Stimulated activated naive CD4-positive, alpha-beta T cell (primary cell): ENCODE data around the gene LOC128125822.

Experiments
- DNase-seq, 6 experiments: peaks; one replicate each; lab custom pipeline; 2025; lab: John Stamatoyannopoulos, UW

LOC128125822 gene

DNA sequence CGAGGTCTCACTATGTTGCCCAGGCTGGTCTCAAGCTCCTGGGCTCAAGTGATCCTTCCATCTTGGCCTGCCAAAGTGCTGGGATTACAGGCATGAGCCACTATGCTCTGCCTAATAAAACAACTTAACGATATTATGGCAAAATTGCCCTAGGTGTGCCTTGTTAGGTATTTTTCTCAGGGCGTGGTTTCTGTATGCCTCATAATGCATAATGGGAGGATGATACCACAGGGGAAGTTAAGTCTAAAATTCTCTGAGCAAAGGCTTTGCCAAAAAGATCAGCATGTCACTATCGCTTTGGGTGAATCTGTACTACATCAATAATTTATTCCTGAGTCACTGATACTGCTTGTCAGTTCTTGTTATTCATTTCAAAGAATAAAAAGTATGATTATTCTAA lies 15.9 kb upstream of the LOC128125822 start:
- DNase-seq = no peak

DNA sequence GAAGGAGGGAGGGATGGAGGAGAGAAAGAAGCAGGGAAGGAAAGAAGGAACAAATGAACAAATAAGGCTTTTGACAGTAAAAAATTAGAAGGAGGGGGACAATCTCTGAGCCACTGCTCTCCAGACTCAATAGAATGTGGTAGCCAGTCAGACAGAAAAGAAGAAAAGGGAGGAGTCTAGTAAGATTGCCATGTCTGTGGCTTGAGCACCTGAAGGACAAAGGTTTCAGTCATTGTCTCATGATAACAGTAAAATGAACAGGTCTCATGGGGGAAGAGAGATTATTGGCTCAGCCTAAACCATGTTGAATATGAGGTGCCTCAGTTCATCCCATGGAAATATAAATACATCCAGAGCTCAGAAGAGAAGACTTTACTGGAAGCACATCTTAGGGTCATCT lies 14.0 kb upstream of the LOC128125822 start:
- no peak for DNase-seq

DNA sequence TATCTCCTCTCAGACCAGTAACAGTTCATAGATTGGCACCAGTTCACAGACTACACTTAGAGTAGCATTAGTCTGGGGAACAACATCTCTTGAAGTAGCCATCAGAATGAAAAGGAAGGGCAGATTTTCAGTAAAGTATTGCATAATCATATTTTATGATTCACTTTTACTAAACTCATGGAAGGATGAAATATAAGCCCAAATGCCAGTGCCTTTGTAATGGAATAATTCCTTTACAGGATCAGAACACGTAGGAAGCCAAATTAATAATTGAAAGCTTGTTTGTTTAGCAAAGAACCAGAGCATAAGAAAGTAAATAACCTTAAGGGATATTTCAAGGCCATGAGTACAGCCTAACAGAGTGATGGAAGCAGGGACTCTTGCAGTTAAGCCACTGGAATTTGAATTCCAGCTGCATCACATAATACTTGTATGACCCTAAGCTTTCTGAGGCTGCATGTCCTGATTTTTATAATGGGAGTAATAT lies 11.4 kb upstream of the LOC128125822 start:
- DNase-seq = no peak

DNA sequence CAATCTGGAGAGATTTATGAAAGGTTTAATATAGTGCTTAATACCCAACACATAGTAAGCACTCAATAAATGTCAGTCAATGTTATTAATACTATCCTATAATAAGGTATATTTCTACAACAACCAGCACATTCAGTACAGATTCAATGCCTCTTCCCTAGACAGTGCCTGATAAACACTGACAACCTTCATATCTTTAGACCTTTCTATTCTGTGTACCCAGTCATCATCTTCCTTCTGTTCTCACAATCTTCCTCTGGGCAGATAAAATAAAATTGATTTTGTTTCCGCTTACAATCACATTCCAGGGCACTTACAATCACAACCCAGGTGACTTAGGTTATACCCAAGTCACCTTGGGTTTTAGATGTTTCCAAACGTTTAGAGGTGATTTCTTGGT lies 11.0 kb upstream of the LOC128125822 start:
- no peak for DNase-seq

DNA sequence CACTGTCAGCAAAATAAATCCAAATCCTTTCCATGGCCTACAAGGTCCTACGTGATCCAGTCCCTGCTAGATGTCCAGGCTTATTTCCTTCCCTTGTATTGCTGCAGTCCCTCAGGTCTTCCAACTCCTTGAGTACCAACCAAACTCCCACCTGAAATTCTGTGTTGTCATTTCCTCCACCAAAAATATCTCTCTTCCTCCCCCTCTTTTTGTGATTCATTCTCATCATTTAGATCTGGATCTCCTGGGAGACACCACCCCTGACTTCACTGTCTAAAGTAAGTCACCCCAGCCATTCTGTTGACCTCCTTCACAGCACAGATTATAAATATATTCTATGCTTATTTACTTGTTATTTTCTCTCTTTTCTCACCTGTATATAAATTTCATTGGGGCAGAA lies 9.0 kb upstream of the LOC128125822 start:
- DNase-seq = no peak

DNA sequence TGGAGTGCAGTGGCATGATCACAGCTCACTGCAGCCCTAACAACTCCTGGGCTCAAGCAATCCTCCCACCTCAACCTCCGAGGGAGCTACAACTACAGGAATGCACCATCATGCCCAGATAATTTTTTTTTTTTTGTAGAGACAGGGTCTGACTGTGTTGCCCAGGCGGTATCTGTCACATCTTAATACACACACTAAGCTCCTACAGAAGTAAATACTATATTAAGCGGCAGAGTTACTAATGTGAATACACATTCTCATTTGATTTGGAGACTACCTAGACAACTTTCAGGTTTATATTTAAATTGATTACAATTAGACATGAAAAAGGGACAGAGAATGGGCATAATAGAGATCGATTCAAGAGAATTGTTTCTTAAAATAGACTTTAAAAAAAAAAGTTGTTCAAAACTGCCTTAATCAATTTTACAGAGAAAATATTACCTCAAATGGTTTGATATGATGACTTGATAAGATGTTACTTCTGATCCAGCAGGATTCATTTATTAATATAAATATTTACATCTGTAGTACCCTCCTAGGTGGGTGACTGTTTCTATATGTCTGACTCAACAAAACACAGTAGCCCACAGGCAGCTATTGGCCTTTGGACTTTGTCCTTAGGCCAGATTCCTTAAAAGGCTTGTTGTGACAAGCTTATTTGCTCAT lies 7.1 kb upstream of the LOC128125822 start:
- no peak for DNase-seq

DNA sequence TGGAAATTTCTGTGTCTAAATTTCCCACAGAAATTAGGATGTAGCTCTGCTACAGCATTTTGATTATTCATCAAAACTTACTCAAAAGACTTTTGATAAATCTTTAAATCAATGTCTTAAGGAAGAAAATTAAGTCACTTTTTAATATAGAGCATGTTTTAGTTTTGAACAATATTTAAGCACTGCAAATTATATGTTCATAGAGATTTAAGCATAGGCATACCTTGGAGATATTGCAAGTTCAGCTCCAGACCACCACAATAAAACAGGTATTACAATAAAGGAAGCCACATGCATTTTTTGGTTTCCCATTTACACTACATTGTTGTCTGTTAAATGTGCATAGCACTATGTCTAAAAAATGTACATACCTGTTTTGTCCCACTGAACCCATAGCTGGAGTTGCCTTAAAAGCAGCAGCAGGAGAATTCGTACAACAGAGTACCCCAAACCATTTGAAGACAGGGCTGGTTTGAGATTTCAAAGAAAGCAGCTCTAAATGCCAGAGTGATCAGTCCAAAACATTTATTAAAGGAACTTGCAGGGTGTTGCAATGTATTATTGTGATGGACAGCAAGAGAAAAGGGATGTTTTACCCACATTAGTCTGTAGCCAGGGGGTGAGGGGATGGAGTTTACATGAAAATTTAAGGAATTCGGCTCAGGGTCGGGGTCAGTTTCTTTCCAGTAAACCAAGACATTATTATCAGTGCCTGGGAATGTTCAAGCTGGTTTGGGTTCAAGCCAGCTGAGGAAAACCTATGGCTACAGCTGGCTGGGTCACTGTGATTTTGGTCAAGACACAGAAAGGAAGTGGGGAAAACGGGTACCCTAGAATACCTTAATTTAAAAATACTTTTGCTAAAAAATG lies 6.3 kb upstream of the LOC128125822 start:
- no peak for DNase-seq

DNA sequence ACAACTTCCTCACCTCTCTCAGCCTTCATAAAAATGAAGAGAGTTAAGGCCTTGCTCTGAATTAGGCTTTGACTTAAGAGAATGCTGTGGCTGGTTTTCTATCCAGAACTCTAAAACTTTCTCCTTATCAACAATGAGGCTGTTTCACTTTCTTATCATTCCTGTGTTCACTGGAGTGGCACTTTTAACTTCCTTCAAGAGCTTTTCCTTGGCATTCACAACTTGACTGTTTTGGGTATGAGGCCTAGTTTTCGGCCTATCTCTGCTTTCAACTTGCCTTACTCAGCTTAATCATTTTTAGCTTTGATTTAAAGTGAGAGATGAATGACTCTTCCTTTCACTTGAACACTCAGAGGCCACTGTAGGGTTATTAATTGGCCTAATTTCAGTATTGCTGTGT lies 4.3 kb upstream of the LOC128125822 start:
- no peak for DNase-seq

DNA sequence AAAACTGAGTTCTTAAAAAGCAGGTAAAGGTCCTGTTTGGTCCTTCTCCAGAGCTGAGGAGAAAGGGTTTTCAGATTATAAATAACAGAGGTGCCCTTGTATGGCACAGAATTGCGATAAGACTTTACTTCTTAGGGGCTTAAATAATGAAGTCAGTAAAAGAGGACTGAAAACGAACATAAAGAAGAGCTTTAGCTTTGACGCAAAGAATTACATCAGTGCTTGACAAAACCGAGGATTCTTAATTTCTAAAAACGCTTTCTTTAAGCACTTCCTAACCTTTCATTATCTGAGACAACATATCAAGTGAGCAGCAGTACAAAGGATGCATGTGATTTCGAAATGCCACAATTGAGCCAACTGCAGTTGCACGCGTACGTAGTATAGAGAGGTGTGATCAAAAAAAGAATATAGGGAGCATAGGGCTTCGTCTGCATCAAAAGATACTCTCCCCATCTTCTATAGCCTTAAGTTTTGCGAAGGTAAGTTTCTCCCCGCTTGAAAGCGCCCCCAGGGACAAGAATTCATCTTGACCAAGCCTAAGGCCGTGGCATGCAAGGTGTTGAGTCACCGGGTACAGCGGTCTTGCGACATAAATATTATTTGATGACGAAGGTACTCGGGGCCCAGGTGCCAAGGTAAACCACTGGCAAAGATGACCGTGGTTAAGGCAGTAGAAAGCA lies 778 bp upstream of the LOC128125822 start:
- peak in 5 of 6 experiments; percentile 29 to 90 (median 71) for DNase-seq

DNA sequence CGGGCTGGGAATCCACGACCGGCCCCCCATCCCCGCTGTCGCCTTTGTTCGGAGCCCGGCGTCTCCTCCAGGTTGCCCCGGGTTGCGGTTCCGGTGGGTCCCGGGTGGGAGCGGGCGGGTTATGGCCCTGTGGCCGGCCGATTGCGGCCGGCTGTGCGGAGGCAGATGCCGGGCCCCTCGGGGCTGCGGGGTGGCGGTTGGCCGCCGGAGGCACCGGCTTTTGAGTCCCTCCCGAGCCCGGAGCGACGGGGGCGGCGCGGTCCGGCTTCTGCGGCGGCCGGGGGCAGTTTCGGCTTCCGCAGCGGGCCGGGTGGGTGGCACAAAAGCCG lies 431 bp downstream of the LOC128125822 start:
- DNase-seq = peak in 1 of 6 experiments; percentile 36

DNA sequence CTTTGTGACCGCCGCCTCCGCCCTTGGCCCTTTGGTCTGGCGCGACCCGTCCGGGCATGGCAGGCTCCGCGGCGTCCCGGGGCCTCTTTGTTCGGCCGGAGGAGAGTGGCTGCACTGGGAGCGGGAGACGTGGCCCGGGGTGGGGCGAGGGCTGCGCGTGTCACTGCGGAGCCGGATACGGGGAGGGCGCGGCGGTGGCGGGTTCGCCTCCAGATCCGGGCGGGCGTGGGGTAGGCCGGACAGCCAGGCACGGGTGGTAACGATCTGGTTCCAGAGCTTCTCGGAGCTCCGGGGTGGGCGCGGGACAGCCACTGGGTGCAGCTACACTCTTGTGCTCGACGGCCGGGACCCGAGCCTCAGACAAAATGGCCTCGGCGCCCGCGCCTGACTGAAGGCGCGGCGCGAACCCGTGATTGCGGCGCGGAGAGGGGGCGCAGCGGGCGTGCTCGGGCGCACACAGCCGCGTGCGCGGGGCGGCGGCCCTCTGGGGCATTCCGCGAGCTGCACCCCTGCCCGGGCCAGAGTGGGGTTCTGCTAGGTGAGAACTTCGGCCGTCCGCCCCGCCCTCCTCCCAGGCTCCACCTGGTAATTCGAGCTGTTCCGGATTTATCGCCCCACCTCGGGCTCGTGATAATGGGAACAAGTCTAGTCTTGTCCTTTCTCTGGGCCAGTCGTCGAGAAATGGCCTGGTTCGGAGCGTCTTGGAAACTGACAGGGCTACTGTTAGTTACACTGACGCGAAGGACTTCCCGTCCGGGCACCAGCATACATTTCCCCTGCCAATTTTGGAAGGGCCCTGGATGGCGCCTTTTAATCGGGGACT lies 1.0 kb downstream of the LOC128125822 start:
- peak; percentile 52 to 82 (median 71) for DNase-seq

DNA sequence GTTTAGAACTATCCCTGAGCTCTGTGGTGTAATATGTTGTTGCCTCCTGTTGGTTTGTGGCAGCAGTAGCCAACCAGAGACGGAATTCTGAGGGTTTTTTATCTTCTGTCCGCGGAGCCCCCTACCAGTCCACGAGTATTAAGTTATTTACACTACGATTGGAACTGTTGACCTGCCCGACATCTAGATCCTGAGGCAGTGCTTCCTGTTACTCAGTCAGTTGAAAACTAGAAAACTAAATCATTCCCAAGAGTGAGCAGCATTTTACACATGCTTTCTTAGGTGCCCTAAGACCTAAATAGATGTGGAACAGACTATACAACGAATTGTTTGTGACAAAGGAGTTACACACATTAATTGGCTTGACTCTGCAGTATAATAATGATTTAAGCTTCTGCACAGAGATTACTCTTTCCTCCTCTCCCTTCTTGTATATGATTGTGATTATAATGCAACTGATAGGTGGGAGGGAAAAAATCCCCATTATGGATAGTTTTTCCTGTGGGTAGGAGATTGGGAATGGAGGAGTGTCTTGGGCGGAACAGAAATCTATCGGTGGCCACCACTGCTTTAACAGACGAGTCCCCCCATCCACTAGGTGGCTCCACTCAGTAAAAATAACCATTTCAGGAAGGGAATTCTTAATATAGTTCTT lies 1.7 kb downstream of the LOC128125822 start:
- peak in 4 of 6 experiments; percentile 8 to 51 (median 20) for DNase-seq

DNA sequence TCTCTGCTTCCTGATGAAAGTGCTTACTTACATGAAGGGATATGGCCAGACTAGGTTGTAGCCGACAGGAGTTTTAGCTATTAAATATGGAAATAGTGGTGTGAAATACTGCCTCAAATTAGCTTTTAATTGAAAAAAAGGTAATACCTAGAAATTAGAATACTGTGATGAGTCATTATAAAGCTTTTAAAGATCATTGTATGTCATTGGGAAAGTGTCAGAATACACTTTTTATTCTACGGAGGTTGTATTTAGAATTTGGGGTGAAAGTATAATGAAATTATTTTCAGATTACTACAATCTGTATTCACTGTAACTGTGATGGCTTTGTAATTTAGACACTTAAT lies 2.2 kb downstream of the LOC128125822 start:
- DNase-seq = no peak

DNA sequence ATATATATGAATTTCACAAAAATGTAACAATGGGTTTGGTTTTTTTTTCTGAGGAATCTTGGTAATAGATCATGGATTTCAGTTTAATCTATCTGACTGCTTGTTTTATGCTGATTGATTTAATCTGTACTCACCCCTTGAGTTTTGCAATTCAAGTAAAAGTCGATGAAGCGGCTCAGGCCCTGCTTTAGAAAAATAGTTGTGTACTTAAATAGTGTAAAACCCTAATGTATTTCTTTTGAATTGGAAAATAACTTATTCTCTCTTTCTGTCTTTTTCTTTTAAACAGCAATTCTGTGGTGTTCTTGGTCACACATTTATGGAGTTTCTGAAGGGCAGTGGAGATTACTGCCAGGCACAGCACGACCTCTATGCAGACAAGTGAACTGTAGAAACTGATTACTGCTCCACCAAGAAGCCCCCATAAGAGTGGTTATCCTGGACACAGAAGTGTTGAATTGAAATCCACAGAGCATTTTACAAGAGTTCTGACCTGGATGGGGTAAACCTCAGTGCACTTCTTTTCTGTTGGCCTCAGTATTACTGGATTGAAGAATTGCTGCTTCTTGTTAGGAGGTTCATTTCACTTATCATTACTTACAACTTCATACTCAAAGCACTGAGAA lies 4.0 kb downstream of the LOC128125822 start:
- DNase-seq = no peak

DNA sequence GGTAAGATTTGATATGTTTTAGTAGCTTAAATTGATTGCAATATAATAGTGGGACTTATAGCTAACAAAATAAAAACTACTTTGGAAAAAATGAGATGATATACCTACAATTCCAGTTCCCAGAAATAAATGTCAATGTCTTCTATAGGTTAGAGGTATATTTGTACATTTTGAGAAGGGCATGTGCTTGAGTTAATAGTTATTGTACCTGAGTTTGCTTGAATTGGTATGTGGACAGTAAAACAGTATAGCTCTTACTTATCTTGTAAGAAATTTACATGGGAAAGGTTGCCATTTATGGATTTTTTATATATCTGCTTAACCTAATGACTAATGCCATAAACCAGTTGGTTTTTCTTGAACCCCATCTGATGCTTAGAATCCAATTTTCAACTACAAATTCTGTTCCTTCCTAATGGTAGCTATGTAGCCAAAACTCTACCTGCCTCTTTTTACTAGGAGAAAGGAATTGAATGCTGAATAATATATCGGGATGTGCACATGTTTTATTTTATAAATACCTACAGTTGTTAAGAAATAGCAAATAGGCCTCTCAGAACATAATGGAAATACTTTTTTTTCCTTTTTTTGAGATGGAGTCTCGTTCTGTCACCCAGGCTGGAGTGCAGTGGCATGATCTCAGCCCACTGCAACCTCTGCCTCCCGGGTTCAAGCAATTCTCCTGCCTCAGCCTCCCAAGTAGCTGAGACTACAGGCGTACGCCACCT lies 4.9 kb downstream of the LOC128125822 start:
- DNase-seq = no peak

DNA sequence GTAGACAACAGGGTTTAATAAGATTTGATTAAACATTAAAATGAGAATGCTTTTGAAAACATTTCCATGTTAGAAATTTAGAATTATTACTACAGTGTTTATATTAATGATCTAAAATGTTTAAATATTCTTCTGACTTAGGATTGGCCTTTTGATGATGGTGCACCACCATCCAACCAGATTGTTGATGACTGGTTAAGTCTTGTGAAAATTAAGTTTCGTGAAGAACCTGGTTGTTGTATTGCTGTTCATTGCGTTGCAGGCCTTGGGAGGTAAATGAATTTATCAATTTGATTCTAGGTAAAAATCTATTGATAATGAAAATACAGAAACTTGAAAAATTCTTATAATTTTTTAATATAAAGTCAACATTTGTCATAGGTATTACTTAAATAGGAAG lies 6.5 kb downstream of the LOC128125822 start:
- no peak for DNase-seq

DNA sequence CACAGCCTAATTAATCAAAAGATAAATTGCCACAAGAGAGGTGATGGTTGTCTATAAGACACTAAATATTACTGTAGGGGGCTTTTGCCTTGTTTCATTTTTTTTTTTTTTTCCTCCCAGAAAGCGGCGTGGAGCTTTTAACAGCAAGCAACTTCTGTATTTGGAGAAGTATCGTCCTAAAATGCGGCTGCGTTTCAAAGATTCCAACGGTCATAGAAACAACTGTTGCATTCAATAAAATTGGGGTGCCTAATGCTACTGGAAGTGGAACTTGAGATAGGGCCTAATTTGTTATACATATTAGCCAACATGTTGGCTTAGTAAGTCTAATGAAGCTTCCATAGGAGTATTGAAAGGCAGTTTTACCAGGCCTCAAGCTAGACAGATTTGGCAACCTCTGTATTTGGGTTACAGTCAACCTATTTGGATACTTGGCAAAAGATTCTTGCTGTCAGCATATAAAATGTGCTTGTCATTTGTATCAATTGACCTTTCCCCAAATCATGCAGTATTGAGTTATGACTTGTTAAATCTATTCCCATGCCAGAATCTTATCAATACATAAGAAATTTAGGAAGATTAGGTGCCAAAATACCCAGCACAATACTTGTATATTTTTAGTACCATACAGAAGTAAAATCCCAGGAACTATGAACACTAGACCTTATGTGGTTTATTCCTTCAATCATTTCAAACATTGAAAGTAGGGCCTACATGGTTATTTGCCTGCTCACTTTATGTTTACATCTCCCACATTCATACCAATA lies 7.8 kb downstream of the LOC128125822 start:
- peak in 1 of 6 experiments; percentile 11 for DNase-seq

DNA sequence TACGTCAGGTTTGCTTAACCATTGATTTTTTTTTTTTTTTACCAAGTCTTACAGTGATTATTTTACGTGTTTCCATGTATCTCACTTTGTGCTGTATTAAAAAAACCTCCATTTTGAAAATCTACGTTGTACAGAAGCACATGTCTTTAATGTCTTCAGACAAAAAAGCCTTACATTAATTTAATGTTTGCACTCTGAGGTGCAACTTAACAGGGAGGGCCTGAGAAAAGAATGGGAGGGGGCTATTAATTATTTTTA lies 8.4 kb downstream of the LOC128125822 start:
- no peak for DNase-seq

DNA sequence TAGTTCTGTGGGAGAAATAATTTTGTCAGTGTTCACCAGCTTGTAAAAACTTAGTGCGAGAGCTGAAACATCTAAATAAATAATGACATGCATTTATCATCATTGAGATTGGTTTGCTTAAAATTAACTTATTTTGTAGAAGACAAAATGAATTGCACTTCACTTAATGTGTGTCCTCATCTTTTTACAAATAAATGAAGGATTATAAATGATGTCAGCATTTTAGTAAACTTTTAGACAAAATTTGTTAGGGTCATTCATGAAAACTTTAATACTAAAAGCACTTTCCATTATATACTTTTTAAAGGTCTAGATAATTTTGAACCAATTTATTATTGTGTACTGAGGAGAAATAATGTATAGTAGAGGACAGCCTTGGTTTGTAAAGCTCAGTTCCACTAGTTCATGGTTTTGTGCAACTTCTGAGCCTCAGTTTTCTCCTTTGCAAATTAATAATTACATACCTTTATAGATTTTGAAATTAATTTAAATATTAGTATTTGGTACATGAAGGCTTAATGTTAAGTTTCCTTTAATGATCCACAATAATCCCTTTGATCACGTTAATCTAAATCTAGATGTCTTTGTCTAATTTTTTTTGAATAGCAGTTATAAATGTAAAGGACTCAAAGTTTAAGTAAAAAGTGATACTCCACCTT lies 9.2 kb downstream of the LOC128125822 start:
- DNase-seq = no peak
